Thoracic aorta (tissue), 2 donors: ENCODE measurements around the gene FAM184B. TPM values are rescaled to one million over a fixed set of nuclear protein-coding genes. Genes with fewer than 3 reads are reported as not detected.

Experiments
- ATAC-seq: fragments of 150-250 bp; one replicate; pipeline ENCODE4 v1.8.0; 2017; ENCODE audit warnings: low read depth; ENCODE audit not compliant: insufficient number of reproducible peaks, low FRiP score
- DNase-seq: peaks from one replicate; pipeline ENCODE4 v3.0.0-alpha.2; 2020; ENCODE audit warnings: low spot score
- H3K27ac ChIP-seq, 2 donors: fragments of 200-600 bp; sonication (generic); 1 replicate in 1 of 2; 2 replicates in 1 of 2; pipeline ENCODE4 v1.5.1; 2016; ENCODE audit warnings: mild to moderate bottlenecking in 2 of 2, moderate library complexity in 2 of 2
- H3K27me3 ChIP-seq: fragments of 200-600 bp; sonication (generic); replicated peaks from 2 replicates; pipeline ENCODE4 v1.6.0; 2016; ENCODE audit warnings: mild to moderate bottlenecking; ENCODE audit not compliant: insufficient read depth
- H3K36me3 ChIP-seq: fragments of 200-600 bp; sonication (generic); one replicate; pipeline ENCODE4 v1.5.1; 2016
- H3K4me1 ChIP-seq, 2 donors: fragments of 200-600 bp; sonication (generic); 1 replicate in 1 of 2; 2 replicates in 1 of 2; pipeline versions ENCODE4 v1.5.1 to v1.6.0; 2016; ENCODE audit warnings: low read depth in 2 of 2, mild to moderate bottlenecking in 1 of 2; ENCODE audit not compliant: control insufficient read depth in 1 of 2
- H3K4me3 ChIP-seq: fragments of 200-600 bp; sonication (generic); 2 replicates; pipeline ENCODE4 v1.5.1; 2016; ENCODE audit warnings: mild to moderate bottlenecking
- H3K9me3 ChIP-seq: fragments of 200-600 bp; sonication (generic); 2 replicates; pipeline ENCODE4 v1.5.1; 2016
- CTCF ChIP-seq: fragments of 200-600 bp; sonication (generic); IDR thresholded peaks from one replicate; pipeline ENCODE4 v1.5.1; 2019; ENCODE audit warnings: antibody characterized with exemption
- total RNA-seq, 2 donors: library from RNA; depleted of rRNA; stranded (reverse); fragments of >200 nt; gene quantifications; one replicate each; pipeline versions ENCODE4 v1.1.0 to v1.2.3, GENCODE V29; 2016

Gene FAM184B
- total RNA-seq, 2 donors from 2014 or later: not detected

GRCh38 chr4:17589355-17589754 is 192.1 kb downstream of the FAM184B start:
- H3K36me3 ChIP-seq: peaks cover 27% of the 10 kb centered on the region
- H3K4me3 ChIP-seq: no peak overlapping the region
- no peaks in the 10 kb centered on the region for H3K9me3 ChIP-seq
- no peak for TF ChIP-seq CTCF
- H3K4me1 ChIP-seq: no peaks in the 10 kb centered on the region
- ATAC-seq (no peak), DNase-seq (no peak)
- H3K27ac ChIP-seq: no peak overlapping the region
- H3K27me3 ChIP-seq: no peaks in the 10 kb centered on the region

DNA sequence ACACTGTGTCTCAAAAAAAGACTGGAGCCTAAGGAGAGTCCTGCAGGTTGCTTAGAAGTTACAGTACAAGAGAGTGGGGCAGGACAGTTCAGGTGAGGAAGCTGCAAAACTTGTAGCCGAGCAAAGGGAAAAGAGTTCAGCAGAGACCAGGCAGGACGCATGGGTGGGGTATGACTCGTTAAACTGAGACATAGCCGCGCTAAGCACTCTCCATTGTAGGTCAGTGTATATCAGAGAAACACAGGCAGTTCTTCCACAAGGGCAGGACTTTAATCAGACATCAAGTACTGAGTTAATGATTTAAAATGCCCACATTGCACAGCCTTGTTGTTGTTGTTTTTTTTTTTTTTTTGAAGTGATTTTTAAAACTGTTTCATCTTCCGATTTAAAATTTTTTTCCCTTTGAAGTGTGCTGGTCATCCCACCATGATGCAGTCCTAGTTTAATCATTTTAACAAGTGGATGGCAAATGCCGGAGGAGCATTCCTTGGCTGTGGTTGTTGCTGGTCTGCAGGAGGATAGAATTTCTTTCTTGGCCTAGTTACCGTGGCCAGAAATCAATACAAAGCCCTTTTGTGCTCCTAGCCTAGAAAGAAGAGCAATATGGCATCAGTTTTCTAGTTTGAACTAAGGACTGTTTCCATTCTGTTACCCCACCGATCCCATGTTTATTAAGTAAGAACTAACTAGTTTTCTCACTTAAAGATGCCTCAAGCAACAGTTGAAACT is 194.2 kb downstream of the FAM184B start:
- Histone ChIP-seq H3K27ac (no peak overlapping the region), H3K4me1 (no peaks in the 10 kb centered on the region), H3K4me3 (no peak overlapping the region), H3K36me3 (peaks cover 37% of the 10 kb centered on the region), H3K9me3 (no peaks in the 10 kb centered on the region), H3K27me3 (no peaks in the 10 kb centered on the region)
- TF ChIP-seq CTCF: no peak
- ATAC-seq (no peak), DNase-seq (no peak)

- Histone ChIP-seq H3K27me3 (no peaks in the 10 kb centered on the region), H3K9me3 (no peaks in the 10 kb centered on the region), H3K36me3 (peaks cover 45% of the 10 kb centered on the region), H3K4me1 (peaks cover 1 to 11% of the 10 kb centered on the region in 2 donors), H3K4me3 (no peak overlapping the region), H3K27ac (no peak overlapping the region)
- DNase-seq (no peak), ATAC-seq (no peak)
- TF ChIP-seq CTCF: no peak
Measured at GRCh38 chr4:17584521-17585213, 196.8 kb downstream of the FAM184B start.

- Histone ChIP-seq H3K36me3 (peaks cover 45% of the 10 kb centered on the region), H3K9me3 (no peaks in the 10 kb centered on the region), H3K27me3 (no peaks in the 10 kb centered on the region), H3K4me3 (no peak overlapping the region), H3K27ac (no peak overlapping the region), H3K4me1 (peaks cover 9 to 18% of the 10 kb centered on the region in 2 donors)
- DNase-seq (no peak), ATAC-seq (no peak)
- TF ChIP-seq CTCF: no peak
Measured at GRCh38 chr4:17583941-17584340, 197.5 kb downstream of the FAM184B start.

DNA sequence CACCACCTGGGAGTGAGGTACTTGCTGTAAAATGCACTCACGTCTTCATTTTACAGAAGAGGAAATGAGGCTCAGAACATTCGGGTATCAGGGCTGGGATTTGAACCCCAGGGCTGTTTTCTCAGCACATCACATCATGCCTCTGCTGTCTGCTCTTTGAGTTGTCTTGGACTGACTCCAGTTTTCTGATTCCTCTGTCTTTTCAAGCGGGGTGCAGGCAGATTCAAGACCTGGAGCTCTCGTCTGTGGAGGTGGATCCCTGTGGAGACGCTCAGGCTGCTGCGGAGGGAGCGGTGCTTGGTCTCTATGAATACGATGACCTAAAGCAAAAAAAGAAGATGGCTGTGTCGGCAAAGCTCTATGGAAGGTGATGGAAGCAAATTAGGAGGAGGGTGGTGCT is 198.1 kb downstream of the FAM184B start:
- no peak for TF ChIP-seq CTCF
- Histone ChIP-seq H3K36me3 (peaks cover 41% of the 10 kb centered on the region), H3K27ac (no peak overlapping the region)

More for the DNA sequence above, 198.1 kb downstream of the FAM184B start:
- no peaks in the 10 kb centered on the region for H3K9me3 ChIP-seq
- ATAC-seq (no peak), DNase-seq (no peak)
- H3K27me3 ChIP-seq: no peaks in the 10 kb centered on the region
- H3K4me3 ChIP-seq: no peak overlapping the region
- H3K4me1 ChIP-seq: peaks cover 15 to 24% of the 10 kb centered on the region in 2 donors
